ENCODE data around the gene FPGT.

- TF ChIP-seq CTCF (IDR thresholded peaks at IDR 0.05; ENCODE audit: low read depth, low read length, missing input control) (no peak), ZBTB33 (IDR thresholded peaks at IDR 0.05) (no peak), MAX (IDR thresholded peaks at IDR 0.05) (no peak), REST (IDR thresholded peaks at IDR 0.05) (no peak), YY1 (IDR thresholded peaks at IDR 0.05) (no peak), HNF4A (conservative IDR thresholded peaks at IDR 0.05) (no peak), JUND (IDR thresholded peaks at IDR 0.05) (no peak), ATF3 (IDR thresholded peaks at IDR 0.05) (no peak), RAD21 (IDR thresholded peaks at IDR 0.05) (no peak), EGR1 (IDR thresholded peaks at IDR 0.05; ENCODE audit: low read depth in 2 of 2) (no peak), FOXA2 (IDR thresholded peaks at IDR 0.05) (no peak), SP1 (IDR thresholded peaks at IDR 0.05) (no peak), RXRA (IDR thresholded peaks at IDR 0.05) (no peak)
Observed at GRCh38 chr1:74162333-74162732, 35.7 kb upstream of the FPGT start.

All from liver (tissue), 3 donors.